HUDEP-2 (cell line): Measurements from ENCODE around the gene SLC24A1.
"Not testable (repeated sequence)": the region's sequence is repeated elsewhere in the genome, so short reads cannot be mapped to it uniquely, and the experiment has no call there.

Source experiments
- DNase-seq, 76 experiments: peaks; one replicate each; lab custom pipeline; 2025; ENCODE audit not compliant: unreplicated experiment in 76 of 76; lab: John Stamatoyannopoulos, UW

SLC24A1 gene

GRCh38 chr15:65615887-65616286 is 5.9 kb upstream of the SLC24A1 start:
- DNase-seq: not testable (repeated sequence)

GRCh38 chr15:65618560-65619109 is 3.1 kb upstream of the SLC24A1 start:
- no peak for DNase-seq

- peak in 15 of 76 experiments; percentile 5 to 56 (median 18) for DNase-seq
These were observed 2.0 kb upstream of the SLC24A1 start for GRCh38 chr15:65619626-65620290.

GRCh38 chr15:65620833-65621232 is 905 bp upstream of the SLC24A1 start:
- DNase-seq: no peak

- DNase-seq: no peak
These were observed 1.4 kb downstream of the SLC24A1 start for GRCh38 chr15:65623103-65623502.

GRCh38 chr15:65626856-65627255 is 5.1 kb downstream of the SLC24A1 start:
- DNase-seq: no peak

- no peak for DNase-seq
These were observed 7.8 kb downstream of the SLC24A1 start for GRCh38 chr15:65629548-65629947.

GRCh38 chr15:65630760-65631159 is 9.0 kb downstream of the SLC24A1 start:
- DNase-seq: no peak

- DNase-seq: no peak
These were observed 9.8 kb downstream of the SLC24A1 start for GRCh38 chr15:65631503-65631902.

- DNase-seq: no peak
These were observed 11.1 kb downstream of the SLC24A1 start for GRCh38 chr15:65632780-65633375.

GRCh38 chr15:65633752-65634151 is 12.0 kb downstream of the SLC24A1 start:
- DNase-seq: no peak

GRCh38 chr15:65634356-65634755 is 12.6 kb downstream of the SLC24A1 start:
- DNase-seq: no peak

- DNase-seq: peak in 1 of 76 experiments; percentile 1
These were observed 16.4 kb downstream of the SLC24A1 start for GRCh38 chr15:65638109-65638508.

GRCh38 chr15:65638681-65639089 is 16.9 kb downstream of the SLC24A1 start:
- DNase-seq: peak in 42 of 76 experiments; percentile 4 to 72 (median 50)

GRCh38 chr15:65639509-65639908 is 17.8 kb downstream of the SLC24A1 start:
- DNase-seq: no peak

- DNase-seq: no peak
These were observed 20.2 kb downstream of the SLC24A1 start for GRCh38 chr15:65641768-65642475.

GRCh38 chr15:65642594-65642993 is 20.9 kb downstream of the SLC24A1 start:
- DNase-seq: no peak

- DNase-seq: no peak
These were observed 22.5 kb downstream of the SLC24A1 start for GRCh38 chr15:65644282-65644681.

- no peak for DNase-seq
These were observed 23.7 kb downstream of the SLC24A1 start for GRCh38 chr15:65645392-65645791.

- no peak for DNase-seq
These were observed 24.7 kb downstream of the SLC24A1 start for GRCh38 chr15:65646486-65646885.

- no peak for DNase-seq
These were observed 28.7 kb downstream of the SLC24A1 start for GRCh38 chr15:65650312-65651041.
